Transverse colon (tissue), 4 donors: ENCODE measurements around the gene CHSY1.

Source experiments
- CTCF ChIP-seq, 5 experiments: fragments of 200-600 bp in 3 of 5; fragments of 450-650 bp in 2 of 5; sonication (generic) in 3 of 5; IDR thresholded peaks; 1 replicate in 2 of 5; 2 replicates in 3 of 5; pipeline ENCODE4 v1.5.1; 2016 to 2017; ENCODE audit warnings: antibody characterized with exemption in 5 of 5, inconsistent platforms in 3 of 5, mild to moderate bottlenecking in 2 of 5, moderate library complexity in 1 of 5
- EP300 ChIP-seq: sonication (generic); formaldehyde crosslinking; IDR thresholded peaks from one replicate; pipeline ENCODE4 v1.6.1; 2017; ENCODE audit warnings: antibody characterized with exemption, low read depth
- POLR2A ChIP-seq: fragments of 450-650 bp; IDR thresholded peaks from one replicate; pipeline ENCODE4 v1.6.1; 2016; ENCODE audit warnings: antibody characterized with exemption, mild to moderate bottlenecking, moderate library complexity
- POLR2AphosphoS5 ChIP-seq, 3 donors: sonication (generic); formaldehyde crosslinking; IDR thresholded peaks; one replicate each; pipeline ENCODE4 v1.6.1; 2016; ENCODE audit warnings: antibody characterized with exemption in 3 of 3

- TF ChIP-seq CTCF (IDR thresholded peaks at IDR 0.05) (peak in 1 of 5 experiments; percentile 6), POLR2A (no peak), EP300 (no peak), POLR2AphosphoS5 (IDR thresholded peaks at IDR 0.05) (no peak)
Measured at GRCh38 chr15:101250873-101251829, 697 bp downstream of the CHSY1 start.
